GM12875 (cell line): Measurements from ENCODE around the gene KCNAB2.

ENCODE experiments used
- H3K4me3 ChIP-seq: one replicate; pipeline ENCODE4 v1.5.1; 2011; ENCODE audit warnings: low read depth, low read length, control low read depth
- CTCF ChIP-seq: IDR thresholded peaks from 2 replicates; pipeline ENCODE4 v1.5.1; 2011; ENCODE audit warnings: low read depth, mild to moderate bottlenecking, control low read depth, inconsistent platforms, low read length, moderate library complexity, borderline replicate concordance; ENCODE audit not compliant: insufficient read depth

Gene KCNAB2

GRCh38 chr1:6027591-6027990 is 18.1 kb upstream of the KCNAB2 start:
- TF ChIP-seq CTCF, result no peak
- H3K4me3 ChIP-seq, result peak overlapping the region; percentile 72

GRCh38 chr1:6028042-6028850 is 17.4 kb upstream of the KCNAB2 start:
- H3K4me3 ChIP-seq, result peak overlapping the region; percentile 72
- no peak for TF ChIP-seq CTCF

GRCh38 chr1:6029351-6029750 is 16.3 kb upstream of the KCNAB2 start:
- TF ChIP-seq CTCF, result no peak
- H3K4me3 ChIP-seq, result no peak overlapping the region

- H3K4me3 ChIP-seq, result no peak overlapping the region
- TF ChIP-seq CTCF, result no peak
These were observed 15.6 kb upstream of the KCNAB2 start for GRCh38 chr1:6030132-6030531.

- no peak overlapping the region for H3K4me3 ChIP-seq
- no peak for TF ChIP-seq CTCF
These were observed 15.0 kb upstream of the KCNAB2 start for GRCh38 chr1:6030547-6031261.

- no peak for TF ChIP-seq CTCF
- no peak overlapping the region for H3K4me3 ChIP-seq
These were observed 12.6 kb upstream of the KCNAB2 start for GRCh38 chr1:6033124-6033523.
